ENCODE results near the gene RBM28. TPM values are rescaled to one million over a fixed set of nuclear protein-coding genes. Genes with fewer than 3 reads are reported as not detected.

Gene RBM28
- total and polyA plus RNA-seq, 2 of the 8 experiments (the other 6 are each of a cell fraction or from before 2014, with no cell fraction given) = 12.8 to 65.3 TPM

DNA sequence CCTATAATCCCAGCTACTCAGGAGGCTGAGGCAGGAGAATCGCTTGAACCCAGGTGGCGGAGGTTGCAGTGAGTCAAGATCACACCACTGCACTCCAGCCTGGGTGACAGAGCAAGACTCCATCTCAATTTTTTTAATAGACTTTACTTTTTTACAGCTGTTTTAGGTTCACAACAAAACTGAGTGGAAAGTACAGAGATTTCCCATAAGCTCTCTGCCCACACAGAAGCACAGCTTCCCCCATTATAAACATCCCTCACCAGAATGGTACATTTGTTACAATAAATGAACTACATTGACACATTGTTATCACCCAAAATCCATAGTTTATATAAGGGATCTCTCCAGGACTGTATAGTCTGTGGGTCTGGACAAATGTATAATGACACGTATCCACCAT is 32.4 kb upstream of the RBM28 start:
- H3K79me1 ChIP-seq (ENCODE audit: low read depth, low read length) = no peaks in the 10 kb centered on the region
- H2AFZ ChIP-seq (ENCODE audit: low read length) = no peak overlapping the region
- peaks cover 0 to 3% (median 0%) of the 10 kb centered on the region in 4 experiments; a peak in 1 of 7 replicates for H3K27me3 ChIP-seq (replicated peaks in 1 of 4; ENCODE audit: control insufficient read depth in 3 of 4, extremely low read depth in 1 of 4, insufficient read depth in 3 of 4, low read length in 3 of 4)
- no peak overlapping the region for H2BK5ac ChIP-seq (ENCODE audit: low read depth, low read length)
- H2AK5ac ChIP-seq (ENCODE audit: low read depth, low read length) = no peak overlapping the region
- no peak for DNase-seq (ENCODE audit: low read depth in 1 of 2, low spot score in 2 of 2)
- H4K8ac ChIP-seq (ENCODE audit: extremely low read depth, insufficient read depth, low read length) = no peak overlapping the region
- no peak overlapping the region for H3K4ac ChIP-seq (replicated peaks; ENCODE audit: insufficient read length, low read depth, low read length)
- FAIRE-seq = no peak
- no peak overlapping the region for H2BK20ac ChIP-seq (ENCODE audit: low read length)
- no peaks in the 10 kb centered on the region for H3K36me3 ChIP-seq (ENCODE audit: control insufficient read depth in 2 of 4, insufficient read depth in 4 of 4, low read length in 3 of 4)
- no peak overlapping the region for H3K9ac ChIP-seq (replicated peaks in 1 of 4; ENCODE audit: extremely low read depth in 1 of 4, low read depth in 3 of 4, low read length in 3 of 4)
- no peak overlapping the region for H2BK12ac ChIP-seq (ENCODE audit: low read depth, low read length)
- no peak overlapping the region for H3K18ac ChIP-seq (ENCODE audit: extremely low read depth, low read length)
- no peak overlapping the region for H2BK15ac ChIP-seq (ENCODE audit: low read length)
- no peak overlapping the region for H4K5ac ChIP-seq (ENCODE audit: insufficient read length, low read depth, low read length)
- no peak overlapping the region for H3K4me3 ChIP-seq (ENCODE audit: extremely low read depth in 1 of 4, insufficient read depth in 2 of 4, low read depth in 3 of 4, low read length in 4 of 4)
- no peaks in the 10 kb centered on the region for H3K23me2 ChIP-seq (ENCODE audit: low read depth, low read length)
- peaks cover 0 to 7% (median 4%) of the 10 kb centered on the region in 4 experiments; a peak in 5 of 7 replicates for H3K4me1 ChIP-seq (replicated peaks in 1 of 4; ENCODE audit: control insufficient read depth in 3 of 4, insufficient read depth in 4 of 4, low read length in 3 of 4)
- no peak overlapping the region for H3K4me2 ChIP-seq (ENCODE audit: insufficient read depth in 1 of 2, low read depth in 2 of 2, low read length in 2 of 2)
- H3K79me2 ChIP-seq (ENCODE audit: control insufficient read depth in 1 of 2, insufficient read depth in 2 of 2, low read length in 2 of 2) = no peaks in the 10 kb centered on the region
- WGBS, 2 experiments (ENCODE audit: extremely low coverage in 1 of 2, insufficient coverage in 1 of 2, insufficient read length in 1 of 2, insufficient replicate concordance in 2 of 2, low coverage in 1 of 2, low lambda C conversion rate in 2 of 2, missing lambda C conversion rate in 1 of 2) = 96% methylated on average over 3 of the region's 3 CpGs; no CpG with 5 or more reads in 1 of the 2 experiments
- POLR2A ChIA-PET (ENCODE audit: partially characterized antibody) = no interaction called here
- no peak overlapping the region for H3K27ac ChIP-seq (ENCODE audit: low read depth, low read length)
- H2BK120ac ChIP-seq (replicated peaks; ENCODE audit: low read depth, low read length) = no peak overlapping the region
- no peak overlapping the region for H3K56ac ChIP-seq (replicated peaks; ENCODE audit: insufficient read length, low read depth, low read length)
- H4K91ac ChIP-seq (replicated peaks; ENCODE audit: insufficient read length, low read length) = no peak overlapping the region
- H3K9me3 ChIP-seq (ENCODE audit: insufficient read depth in 2 of 2, low read depth in 1 of 2, low read length in 1 of 2) = no peaks in the 10 kb centered on the region
- H3K23ac ChIP-seq (ENCODE audit: insufficient read length) = no peak overlapping the region
- H3K14ac ChIP-seq (ENCODE audit: insufficient read length) = no peak overlapping the region
- CTCF ChIA-PET (ENCODE audit: partially characterized antibody) = interaction anchor here (0.7 to 18.9 kb wide), 6 partner anchors 9 to 49 kb away, joined by 3 to 345 read pairs (median 140); partner anchors contain the start of genes PRRT4 and RBM28
- H4K20me1 ChIP-seq (replicated peaks in 1 of 2; ENCODE audit: control insufficient read depth in 1 of 2, insufficient read depth in 2 of 2, low read length in 2 of 2) = no peaks in the 10 kb centered on the region
- TF ChIP-seq SAP30 (IDR thresholded peaks at IDR 0.05; ENCODE audit: insufficient read depth, insufficient replicate concordance, low read length) (no peak), CEBPB (IDR thresholded peaks at IDR 0.05; ENCODE audit: low read depth, low read length) (no peak), BCL11A (IDR thresholded peaks at IDR 0.05; ENCODE audit: low read depth in 2 of 2, low read length in 2 of 2) (no peak)
- TF ChIP-seq, protein P1, sequence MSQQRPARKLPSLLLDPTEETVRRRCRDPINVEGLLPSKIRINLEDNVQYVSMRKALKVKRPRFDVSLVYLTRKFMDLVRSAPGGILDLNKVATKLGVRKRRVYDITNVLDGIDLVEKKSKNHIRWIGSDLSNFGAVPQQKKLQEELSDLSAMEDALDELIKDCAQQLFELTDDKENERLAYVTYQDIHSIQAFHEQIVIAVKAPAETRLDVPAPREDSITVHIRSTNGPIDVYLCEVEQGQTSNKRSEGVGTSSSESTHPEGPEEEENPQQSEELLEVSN (IDR thresholded peaks at IDR 0.05) = no peak
